ENCODE data around the gene TNFRSF9.

GRCh38 chr1:7868070-7868780 lies 72.4 kb downstream of the TNFRSF9 start:
- TF ChIP-seq CTCF (IDR thresholded peaks at IDR 0.05): no peak
- no peak for TF ChIP-seq POLR2A (IDR thresholded peaks at IDR 0.05)
